Measurements from ENCODE around the gene CXCL8.
"Not testable (repeated sequence)": the region's sequence is repeated elsewhere in the genome, so short reads cannot be mapped to it uniquely, and the experiment has no call there.

CXCL8 gene
- total RNA-seq = 0 to 5.4 (median 0.61) reads per million in 9 experiments

GRCh38 chr4:73740353-73740778 is at the start of gene CXCL8:
Gene CXCL8 (plus strand): TSS chr4:73740569. CDS start chr4:73740659, 90 bp downstream.
- no peak within 1 kb of the TSS for H3K27ac Mint-ChIP-seq
- H3K9me3 Mint-ChIP-seq = no peaks in the 10 kb centered on the region
- no peak within 1 kb of the TSS for H3K4me3 Mint-ChIP-seq
- ATAC-seq (replicated peaks) = no peak
- no peaks in the 10 kb centered on the region for H3K36me3 Mint-ChIP-seq (ENCODE audit: insufficient read depth)
- no peak for DNase-seq
- no peaks in the 10 kb centered on the region for H3K4me1 Mint-ChIP-seq (ENCODE audit: low read depth in 2 of 2)
- H3K27me3 Mint-ChIP-seq = no peaks in the 10 kb centered on the region

GRCh38 chr4:73691201-73691600 is 49.2 kb upstream of the CXCL8 start:
- not testable (repeated sequence) for ATAC-seq (replicated peaks); H3K27ac Mint-ChIP-seq; H3K4me1 Mint-ChIP-seq (ENCODE audit: low read depth in 2 of 2); H3K27me3 Mint-ChIP-seq; DNase-seq; H3K4me3 Mint-ChIP-seq; H3K36me3 Mint-ChIP-seq (ENCODE audit: insufficient read depth)
- peaks cover 0 to 12% of the 10 kb centered on the region in 2 donors for H3K9me3 Mint-ChIP-seq

- H3K36me3 Mint-ChIP-seq (ENCODE audit: insufficient read depth) = no peaks in the 10 kb centered on the region
- no peaks in the 10 kb centered on the region for H3K4me1 Mint-ChIP-seq (ENCODE audit: low read depth in 2 of 2)
- DNase-seq (no peak), ATAC-seq (replicated peaks) (no peak)
- H3K4me3 Mint-ChIP-seq = no peak overlapping the region
- H3K9me3 Mint-ChIP-seq = peaks cover 0 to 9% of the 10 kb centered on the region in 2 donors
- no peak overlapping the region for H3K27ac Mint-ChIP-seq
- no peaks in the 10 kb centered on the region for H3K27me3 Mint-ChIP-seq
Measured at GRCh38 chr4:73691759-73692158, 48.6 kb upstream of the CXCL8 start.

GRCh38 chr4:73692254-73692653 is 48.1 kb upstream of the CXCL8 start:
- no peak overlapping the region for H3K27ac Mint-ChIP-seq

GRCh38 chr4:73692701-73693100 is 47.7 kb upstream of the CXCL8 start:
- DNase-seq (no peak), ATAC-seq (replicated peaks) (no peak)
- H3K4me1 Mint-ChIP-seq (ENCODE audit: low read depth in 2 of 2) = no peaks in the 10 kb centered on the region
- peaks cover 0 to 9% of the 10 kb centered on the region in 2 donors for H3K9me3 Mint-ChIP-seq
- no peak overlapping the region for H3K4me3 Mint-ChIP-seq
- no peak overlapping the region for H3K27ac Mint-ChIP-seq
- no peaks in the 10 kb centered on the region for H3K36me3 Mint-ChIP-seq (ENCODE audit: insufficient read depth)
- no peaks in the 10 kb centered on the region for H3K27me3 Mint-ChIP-seq

More at GRCh38 chr4:73692254-73692653, 48.1 kb upstream of the CXCL8 start:
- H3K4me1 Mint-ChIP-seq (ENCODE audit: low read depth in 2 of 2) = no peaks in the 10 kb centered on the region
- H3K27me3 Mint-ChIP-seq = no peaks in the 10 kb centered on the region
- H3K4me3 Mint-ChIP-seq = no peak overlapping the region
- DNase-seq (no peak), ATAC-seq (replicated peaks) (no peak)
- peaks cover 0 to 9% of the 10 kb centered on the region in 2 donors for H3K9me3 Mint-ChIP-seq
- no peaks in the 10 kb centered on the region for H3K36me3 Mint-ChIP-seq (ENCODE audit: insufficient read depth)

GRCh38 chr4:73693811-73694210 is 46.6 kb upstream of the CXCL8 start:
- no peak for ATAC-seq (replicated peaks)
- H3K27ac Mint-ChIP-seq = no peak overlapping the region
- no peaks in the 10 kb centered on the region for H3K36me3 Mint-ChIP-seq (ENCODE audit: insufficient read depth)
- H3K27me3 Mint-ChIP-seq = no peaks in the 10 kb centered on the region
- H3K4me3 Mint-ChIP-seq = no peak overlapping the region
- no peaks in the 10 kb centered on the region for H3K4me1 Mint-ChIP-seq (ENCODE audit: low read depth in 2 of 2)
- H3K9me3 Mint-ChIP-seq = peaks cover 0 to 9% of the 10 kb centered on the region in 2 donors
- no peak for DNase-seq

- Mint-ChIP-seq H3K4me1 (ENCODE audit: low read depth in 2 of 2) (no peaks in the 10 kb centered on the region), H3K9me3 (no peaks in the 10 kb centered on the region), H3K27me3 (no peaks in the 10 kb centered on the region), H3K4me3 (no peak overlapping the region), H3K36me3 (ENCODE audit: insufficient read depth) (no peaks in the 10 kb centered on the region), H3K27ac (no peak overlapping the region)
- ATAC-seq (replicated peaks) (no peak), DNase-seq (no peak)
Measured at GRCh38 chr4:73698217-73698616, 42.2 kb upstream of the CXCL8 start.

GRCh38 chr4:73701116-73701515 is 39.3 kb upstream of the CXCL8 start:
- ATAC-seq (replicated peaks) (no peak), DNase-seq (no peak)
- no peaks in the 10 kb centered on the region for H3K36me3 Mint-ChIP-seq (ENCODE audit: insufficient read depth)
- no peaks in the 10 kb centered on the region for H3K4me1 Mint-ChIP-seq (ENCODE audit: low read depth in 2 of 2)
- no peak overlapping the region for H3K4me3 Mint-ChIP-seq
- H3K27ac Mint-ChIP-seq = no peak overlapping the region
- no peaks in the 10 kb centered on the region for H3K9me3 Mint-ChIP-seq
- H3K27me3 Mint-ChIP-seq = no peaks in the 10 kb centered on the region

- Mint-ChIP-seq H3K4me1 (ENCODE audit: low read depth in 2 of 2) (no peaks in the 10 kb centered on the region), H3K9me3 (no peaks in the 10 kb centered on the region), H3K27ac (no peak overlapping the region), H3K36me3 (ENCODE audit: insufficient read depth) (no peaks in the 10 kb centered on the region), H3K27me3 (no peaks in the 10 kb centered on the region), H3K4me3 (no peak overlapping the region)
- DNase-seq (no peak), ATAC-seq (replicated peaks) (no peak)
Measured at GRCh38 chr4:73702796-73703287, 37.5 kb upstream of the CXCL8 start.

GRCh38 chr4:73703320-73703719 is 37.0 kb upstream of the CXCL8 start:
- ATAC-seq (replicated peaks) = no peak
- H3K4me1 Mint-ChIP-seq (ENCODE audit: low read depth in 2 of 2) = no peaks in the 10 kb centered on the region
- DNase-seq = no peak

GRCh38 chr4:73704314-73705055 is 35.9 kb upstream of the CXCL8 start:
- DNase-seq (no peak), ATAC-seq (replicated peaks) (no peak)
- H3K4me3 Mint-ChIP-seq = no peak overlapping the region
- H3K27ac Mint-ChIP-seq = no peak overlapping the region
- no peaks in the 10 kb centered on the region for H3K27me3 Mint-ChIP-seq
- H3K9me3 Mint-ChIP-seq = no peaks in the 10 kb centered on the region
- H3K4me1 Mint-ChIP-seq (ENCODE audit: low read depth in 2 of 2) = no peaks in the 10 kb centered on the region
- no peaks in the 10 kb centered on the region for H3K36me3 Mint-ChIP-seq (ENCODE audit: insufficient read depth)

More at GRCh38 chr4:73703320-73703719, 37.0 kb upstream of the CXCL8 start:
- Mint-ChIP-seq H3K36me3 (ENCODE audit: insufficient read depth) (no peaks in the 10 kb centered on the region), H3K4me3 (no peak overlapping the region), H3K9me3 (no peaks in the 10 kb centered on the region), H3K27ac (no peak overlapping the region), H3K27me3 (no peaks in the 10 kb centered on the region)

GRCh38 chr4:73705056-73705432 is 35.3 kb upstream of the CXCL8 start:
- Mint-ChIP-seq H3K4me1 (ENCODE audit: low read depth in 2 of 2) (no peaks in the 10 kb centered on the region), H3K27me3 (no peaks in the 10 kb centered on the region), H3K27ac (no peak overlapping the region), H3K9me3 (no peaks in the 10 kb centered on the region), H3K36me3 (ENCODE audit: insufficient read depth) (no peaks in the 10 kb centered on the region), H3K4me3 (no peak overlapping the region)
- ATAC-seq (replicated peaks) (no peak), DNase-seq (no peak)

- no peaks in the 10 kb centered on the region for H3K9me3 Mint-ChIP-seq
- H3K27ac Mint-ChIP-seq = no peak overlapping the region
- DNase-seq (no peak), ATAC-seq (replicated peaks) (no peak)
- H3K36me3 Mint-ChIP-seq (ENCODE audit: insufficient read depth) = no peaks in the 10 kb centered on the region
- H3K4me1 Mint-ChIP-seq (ENCODE audit: low read depth in 2 of 2) = no peaks in the 10 kb centered on the region
- H3K27me3 Mint-ChIP-seq = no peaks in the 10 kb centered on the region
- no peak overlapping the region for H3K4me3 Mint-ChIP-seq
Measured at GRCh38 chr4:73705721-73706120, 34.6 kb upstream of the CXCL8 start.

GRCh38 chr4:73706811-73707210 is 33.6 kb upstream of the CXCL8 start:
- Mint-ChIP-seq H3K4me1 (ENCODE audit: low read depth in 2 of 2) (no peaks in the 10 kb centered on the region), H3K36me3 (ENCODE audit: insufficient read depth) (no peaks in the 10 kb centered on the region), H3K9me3 (no peaks in the 10 kb centered on the region), H3K27ac (no peak overlapping the region), H3K27me3 (no peaks in the 10 kb centered on the region), H3K4me3 (no peak overlapping the region)
- ATAC-seq (replicated peaks) (no peak), DNase-seq (no peak)
